Measurements from ENCODE around the gene CCL8.

CCL8 gene

DNA sequence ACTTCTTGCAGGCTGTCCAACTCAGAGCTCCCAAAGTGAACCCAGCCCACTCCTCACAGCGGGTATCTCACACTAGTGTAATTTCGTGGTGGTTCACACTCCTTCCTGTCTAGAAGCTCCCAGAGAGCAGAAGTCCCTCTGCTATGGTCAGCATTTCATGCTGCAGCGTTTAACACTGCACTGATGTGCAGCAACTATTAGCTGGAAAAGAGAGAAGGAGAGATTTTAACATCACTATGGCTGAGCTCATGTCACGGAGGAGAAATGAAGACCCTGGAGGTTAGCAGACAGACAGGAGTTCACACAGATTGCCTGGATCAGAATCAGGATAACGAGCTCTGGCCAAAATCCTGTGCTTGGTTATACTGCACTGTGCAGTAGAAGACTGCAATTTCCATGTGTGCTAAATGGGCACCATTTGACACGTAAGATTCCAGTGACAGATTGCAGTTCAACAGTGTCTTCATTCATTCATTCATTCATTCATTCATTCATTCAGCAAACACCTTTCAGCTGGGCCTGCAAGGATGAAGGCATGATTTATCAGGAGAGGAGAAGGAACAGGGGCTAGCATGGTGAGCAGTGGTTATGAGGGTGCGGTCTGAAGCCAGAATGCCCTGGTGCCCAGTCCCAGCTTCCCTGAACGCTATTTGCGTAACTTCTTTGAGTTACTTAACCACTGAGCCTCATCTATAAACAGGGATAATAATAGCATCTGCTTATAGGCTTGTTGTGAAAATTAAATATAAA is 49.1 kb downstream of the CCL8 start:
- no peak for DNase-seq

DNA sequence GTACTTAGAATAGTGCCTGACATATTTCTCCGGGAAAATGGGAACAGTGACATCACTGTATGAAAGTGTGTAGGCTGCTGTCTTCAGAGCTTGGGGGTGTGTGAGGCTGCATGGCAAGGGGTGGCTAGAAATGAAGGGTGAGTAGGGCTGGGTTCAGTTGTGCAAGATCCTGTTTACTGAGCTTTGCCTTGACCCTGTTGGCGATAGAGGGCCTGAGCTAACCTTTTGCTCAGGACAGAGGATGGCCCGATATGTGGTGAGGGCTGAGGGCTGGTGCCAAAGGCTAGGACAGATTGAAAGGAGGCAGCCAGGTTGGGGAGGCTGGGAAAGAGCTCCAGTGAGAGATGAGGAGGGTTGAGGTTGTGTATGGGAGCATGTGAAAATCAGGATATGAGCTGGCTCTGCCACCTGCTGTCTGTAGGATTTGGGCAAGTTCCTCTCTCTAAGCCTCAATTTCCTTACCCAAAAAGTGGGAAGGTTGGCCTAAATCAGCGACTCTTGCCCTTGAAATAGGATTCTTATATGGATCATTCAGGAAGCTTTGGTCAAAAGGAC is 49.8 kb downstream of the CCL8 start:
- DNase-seq: no peak

DNA sequence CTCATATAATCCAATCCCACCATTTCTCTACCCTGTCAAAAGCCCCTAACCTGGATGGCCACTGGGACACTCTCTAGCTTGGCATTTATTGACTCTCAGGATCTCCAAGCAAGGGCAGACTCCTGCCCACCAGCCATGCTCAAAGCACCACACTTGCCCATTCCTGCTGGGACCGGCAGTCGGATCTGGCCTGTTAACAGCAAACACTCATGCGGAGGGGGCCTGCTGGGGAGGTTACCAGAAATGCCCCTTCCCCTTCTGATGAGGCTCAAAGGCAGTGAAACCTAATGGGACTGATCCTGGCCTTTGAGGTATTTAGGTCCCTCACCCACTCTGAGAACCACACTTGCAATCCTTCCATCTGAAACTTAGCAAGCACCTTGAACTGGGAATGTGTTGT is 50.3 kb downstream of the CCL8 start:
- no peak for DNase-seq

DNA sequence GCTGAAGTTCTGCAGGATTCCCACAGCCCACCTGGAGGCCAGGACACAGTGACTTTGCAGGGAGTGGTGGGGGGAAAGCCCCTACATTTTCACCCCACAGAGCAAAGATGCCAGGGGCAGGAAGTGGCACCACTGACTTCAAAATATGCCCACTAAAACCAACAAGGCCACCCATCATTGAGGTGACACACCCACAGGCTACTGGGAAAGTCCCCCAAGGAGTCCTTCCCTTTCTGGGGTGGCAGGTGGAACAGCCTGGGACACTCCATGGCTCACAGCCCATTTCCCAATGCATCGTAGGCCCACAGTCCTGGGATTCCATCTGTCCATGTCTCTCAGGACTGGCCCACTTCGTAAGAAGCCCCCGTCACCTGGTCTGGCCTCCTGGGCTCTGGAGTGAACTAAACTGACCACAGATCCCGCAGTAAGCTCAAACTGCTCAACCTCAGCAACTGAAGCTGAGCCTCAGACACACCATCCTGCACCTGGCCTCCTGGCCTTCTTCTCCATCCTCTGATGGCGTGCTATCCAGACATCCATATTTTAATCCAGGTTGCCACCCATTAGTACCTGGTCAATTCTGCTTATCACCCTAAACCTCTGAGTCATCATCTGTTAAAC is 51.3 kb downstream of the CCL8 start:
- DNase-seq: no peak

DNA sequence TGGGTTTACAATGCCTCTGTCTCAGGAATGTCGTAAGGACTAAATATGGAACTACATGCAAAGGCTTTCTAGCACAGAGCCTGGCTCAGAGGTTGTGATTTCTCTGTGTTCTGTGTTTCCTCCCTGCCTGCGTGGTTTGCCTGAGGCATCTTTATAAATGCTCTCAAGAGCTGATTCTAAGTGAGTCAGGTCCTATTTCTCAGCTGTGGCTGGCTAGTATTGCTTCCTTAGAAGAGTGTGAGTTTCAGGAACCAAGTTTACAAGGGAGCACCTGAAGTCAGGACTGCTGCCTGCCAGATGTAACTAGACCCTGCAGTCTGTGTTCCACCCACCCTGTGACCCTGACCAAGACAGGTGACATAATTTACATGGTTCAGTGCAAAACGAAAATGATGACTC is 51.8 kb downstream of the CCL8 start:
- DNase-seq: no peak
